ENCODE data around the gene RABGAP1.

DNA sequence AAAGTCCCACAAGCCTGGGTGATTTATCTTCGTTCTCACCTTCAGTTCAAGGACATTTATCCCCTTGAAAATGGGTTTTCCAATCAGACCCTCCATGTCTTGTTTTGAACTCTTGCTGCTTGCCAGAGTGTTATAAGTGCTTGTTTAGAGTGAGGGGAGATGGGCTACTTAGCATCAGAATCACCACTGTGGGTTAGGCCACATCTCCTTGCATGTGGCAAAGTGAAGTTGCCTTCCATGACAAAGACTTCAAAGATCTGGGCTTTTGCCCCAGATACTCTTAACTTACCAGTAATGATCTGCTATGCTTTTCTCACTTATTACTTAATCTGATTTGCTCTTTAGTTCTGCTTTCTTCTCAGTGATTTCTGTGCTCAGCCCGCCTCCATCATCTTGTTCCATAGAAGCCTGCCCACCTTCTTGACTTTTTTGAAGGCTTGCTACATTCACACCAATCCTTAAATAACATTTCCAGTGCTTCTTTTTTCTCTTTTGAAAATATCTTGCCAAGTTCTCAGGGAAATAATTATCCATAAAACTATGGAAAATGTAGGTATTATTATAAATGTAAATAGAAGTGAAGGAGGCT lies 131.7 kb downstream of the RABGAP1 start:
- no peak for TF ChIP-seq EZH2phosphoT487 (IDR thresholded peaks at IDR 0.05; ENCODE audit: borderline replicate concordance, low read depth)
- TF ChIP-seq, protein P1, sequence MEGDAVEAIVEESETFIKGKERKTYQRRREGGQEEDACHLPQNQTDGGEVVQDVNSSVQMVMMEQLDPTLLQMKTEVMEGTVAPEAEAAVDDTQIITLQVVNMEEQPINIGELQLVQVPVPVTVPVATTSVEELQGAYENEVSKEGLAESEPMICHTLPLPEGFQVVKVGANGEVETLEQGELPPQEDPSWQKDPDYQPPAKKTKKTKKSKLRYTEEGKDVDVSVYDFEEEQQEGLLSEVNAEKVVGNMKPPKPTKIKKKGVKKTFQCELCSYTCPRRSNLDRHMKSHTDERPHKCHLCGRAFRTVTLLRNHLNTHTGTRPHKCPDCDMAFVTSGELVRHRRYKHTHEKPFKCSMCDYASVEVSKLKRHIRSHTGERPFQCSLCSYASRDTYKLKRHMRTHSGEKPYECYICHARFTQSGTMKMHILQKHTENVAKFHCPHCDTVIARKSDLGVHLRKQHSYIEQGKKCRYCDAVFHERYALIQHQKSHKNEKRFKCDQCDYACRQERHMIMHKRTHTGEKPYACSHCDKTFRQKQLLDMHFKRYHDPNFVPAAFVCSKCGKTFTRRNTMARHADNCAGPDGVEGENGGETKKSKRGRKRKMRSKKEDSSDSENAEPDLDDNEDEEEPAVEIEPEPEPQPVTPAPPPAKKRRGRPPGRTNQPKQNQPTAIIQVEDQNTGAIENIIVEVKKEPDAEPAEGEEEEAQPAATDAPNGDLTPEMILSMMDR (IDR thresholded peaks at IDR 0.05): no peak
- TF ChIP-seq MXI1 (IDR thresholded peaks at IDR 0.05; ENCODE audit: low read depth, low read length): no peak
- TF ChIP-seq, protein P2, sequence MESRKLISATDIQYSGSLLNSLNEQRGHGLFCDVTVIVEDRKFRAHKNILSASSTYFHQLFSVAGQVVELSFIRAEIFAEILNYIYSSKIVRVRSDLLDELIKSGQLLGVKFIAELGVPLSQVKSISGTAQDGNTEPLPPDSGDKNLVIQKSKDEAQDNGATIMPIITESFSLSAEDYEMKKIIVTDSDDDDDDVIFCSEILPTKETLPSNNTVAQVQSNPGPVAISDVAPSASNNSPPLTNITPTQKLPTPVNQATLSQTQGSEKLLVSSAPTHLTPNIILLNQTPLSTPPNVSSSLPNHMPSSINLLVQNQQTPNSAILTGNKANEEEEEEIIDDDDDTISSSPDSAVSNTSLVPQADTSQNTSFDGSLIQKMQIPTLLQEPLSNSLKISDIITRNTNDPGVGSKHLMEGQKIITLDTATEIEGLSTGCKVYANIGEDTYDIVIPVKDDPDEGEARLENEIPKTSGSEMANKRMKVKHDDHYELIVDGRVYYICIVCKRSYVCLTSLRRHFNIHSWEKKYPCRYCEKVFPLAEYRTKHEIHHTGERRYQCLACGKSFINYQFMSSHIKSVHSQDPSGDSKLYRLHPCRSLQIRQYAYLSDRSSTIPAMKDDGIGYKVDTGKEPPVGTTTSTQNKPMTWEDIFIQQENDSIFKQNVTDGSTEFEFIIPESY (IDR thresholded peaks at IDR 0.05; ENCODE audit: borderline replicate concordance, low read depth): no peak
- TF ChIP-seq EP300 (IDR thresholded peaks at IDR 0.05; ENCODE audit: borderline replicate concordance in 1 of 2, low read depth in 1 of 2, low read length in 1 of 2): no peak
- TF ChIP-seq, protein P3, sequence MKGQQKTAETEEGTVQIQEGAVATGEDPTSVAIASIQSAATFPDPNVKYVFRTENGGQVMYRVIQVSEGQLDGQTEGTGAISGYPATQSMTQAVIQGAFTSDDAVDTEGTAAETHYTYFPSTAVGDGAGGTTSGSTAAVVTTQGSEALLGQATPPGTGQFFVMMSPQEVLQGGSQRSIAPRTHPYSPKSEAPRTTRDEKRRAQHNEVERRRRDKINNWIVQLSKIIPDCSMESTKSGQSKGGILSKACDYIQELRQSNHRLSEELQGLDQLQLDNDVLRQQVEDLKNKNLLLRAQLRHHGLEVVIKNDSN (IDR thresholded peaks at IDR 0.05; ENCODE audit: borderline replicate concordance, low read depth): no peak
- TF ChIP-seq POLR2AphosphoS5 (IDR thresholded peaks at IDR 0.05; ENCODE audit: low read depth, low read length): no peak
